ENCODE data around the gene THOC2. TPM values are rescaled to one million over a fixed set of nuclear protein-coding genes. Genes with fewer than 3 reads are reported as not detected.
"Not testable (repeated sequence)": the region's sequence is repeated elsewhere in the genome, so short reads cannot be mapped to it uniquely, and the experiment has no call there.

Gene THOC2
- total RNA-seq, 1 donor from 2014 or later = 87.6 TPM

DNA sequence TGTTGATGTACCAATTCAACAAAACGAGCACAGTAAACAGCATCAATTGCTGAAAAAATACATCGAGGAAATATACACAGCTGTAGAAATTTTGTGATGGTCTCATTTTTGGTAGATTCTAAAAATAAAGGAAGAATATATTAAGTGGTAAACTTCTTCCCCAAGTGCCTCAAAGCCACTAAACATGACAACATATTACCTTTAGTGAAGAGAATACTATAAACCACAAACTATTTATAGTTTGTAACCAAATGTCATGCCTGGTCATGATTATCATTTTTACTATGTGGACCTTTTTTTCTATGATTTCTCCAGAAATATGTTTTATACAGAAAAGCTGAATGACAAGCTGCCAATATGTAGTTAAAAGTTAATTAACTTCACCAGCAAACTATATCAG, 106.9 kb downstream of the THOC2 start:
- no peaks in the 10 kb centered on the region for H3K27me3 Mint-ChIP-seq (ENCODE audit: insufficient read depth)
- intact Hi-C loops (cut with micrococcal nuclease) = no loop called here
- no peak overlapping the region for H3K27ac Mint-ChIP-seq
- DNase-seq (ENCODE audit: low spot score) = no peak
- no peak overlapping the region for H3K4me3 Mint-ChIP-seq
- peaks cover 30% of the 10 kb centered on the region for H3K36me3 Mint-ChIP-seq (ENCODE audit: low read depth)
- no peaks in the 10 kb centered on the region for H3K9me3 Mint-ChIP-seq
- peaks cover 11% of the 10 kb centered on the region for H3K4me1 Mint-ChIP-seq (ENCODE audit: low read depth)

DNA sequence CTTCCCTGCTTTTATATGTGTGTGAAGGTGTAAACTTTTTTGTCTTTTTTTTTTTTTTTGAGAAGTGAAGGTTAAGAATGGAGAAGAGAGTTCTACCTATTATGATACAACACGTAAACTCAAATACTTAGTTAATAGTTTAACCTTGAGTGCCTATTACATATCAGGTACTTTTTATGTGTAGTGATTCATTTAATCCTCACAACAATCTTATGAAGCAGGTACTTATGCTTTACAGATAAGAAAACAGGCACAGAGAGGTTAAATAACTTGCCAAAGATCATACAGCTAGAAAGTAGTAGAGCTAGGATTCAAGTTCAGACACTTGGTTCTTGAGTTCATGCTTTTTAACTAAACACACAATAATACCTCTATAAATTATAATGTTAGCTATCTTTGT, 107.4 kb downstream of the THOC2 start:
- DNase-seq (ENCODE audit: low spot score) = no peak
- Mint-ChIP-seq H3K4me3 (no peak overlapping the region), H3K9me3 (no peaks in the 10 kb centered on the region), H3K4me1 (ENCODE audit: low read depth) (peaks cover 11% of the 10 kb centered on the region), H3K27me3 (ENCODE audit: insufficient read depth) (no peaks in the 10 kb centered on the region), H3K36me3 (ENCODE audit: low read depth) (peaks cover 28% of the 10 kb centered on the region), H3K27ac (no peak overlapping the region)
- intact Hi-C loops (cut with micrococcal nuclease) = no loop called here

DNA sequence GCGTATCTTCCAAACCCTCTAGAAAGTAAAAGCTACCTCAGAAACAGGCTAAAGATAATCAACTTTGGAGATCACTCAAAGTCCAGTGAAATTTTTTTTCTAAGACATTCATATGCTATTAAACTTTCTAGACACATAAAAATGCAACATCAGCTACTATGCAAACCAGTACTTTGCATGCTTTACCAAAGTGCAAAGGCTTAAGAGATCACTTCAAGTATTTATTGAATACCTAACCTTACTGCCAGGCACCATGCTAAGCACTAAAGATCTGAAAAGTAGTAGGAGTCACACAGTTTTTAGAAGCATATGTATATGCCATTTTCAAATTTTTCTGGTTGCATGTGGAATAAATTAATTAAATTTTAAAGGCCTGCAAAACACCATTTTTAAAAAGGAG, 115.8 kb downstream of the THOC2 start:
- no peak overlapping the region for H3K4me3 Mint-ChIP-seq
- no peak for DNase-seq (ENCODE audit: low spot score)
- H3K9me3 Mint-ChIP-seq = no peaks in the 10 kb centered on the region
- no peaks in the 10 kb centered on the region for H3K4me1 Mint-ChIP-seq (ENCODE audit: low read depth)
- no peaks in the 10 kb centered on the region for H3K27me3 Mint-ChIP-seq (ENCODE audit: insufficient read depth)
- intact Hi-C loops (cut with micrococcal nuclease) = no loop called here
- H3K36me3 Mint-ChIP-seq (ENCODE audit: low read depth) = peaks cover 23% of the 10 kb centered on the region
- H3K27ac Mint-ChIP-seq = no peak overlapping the region

DNA sequence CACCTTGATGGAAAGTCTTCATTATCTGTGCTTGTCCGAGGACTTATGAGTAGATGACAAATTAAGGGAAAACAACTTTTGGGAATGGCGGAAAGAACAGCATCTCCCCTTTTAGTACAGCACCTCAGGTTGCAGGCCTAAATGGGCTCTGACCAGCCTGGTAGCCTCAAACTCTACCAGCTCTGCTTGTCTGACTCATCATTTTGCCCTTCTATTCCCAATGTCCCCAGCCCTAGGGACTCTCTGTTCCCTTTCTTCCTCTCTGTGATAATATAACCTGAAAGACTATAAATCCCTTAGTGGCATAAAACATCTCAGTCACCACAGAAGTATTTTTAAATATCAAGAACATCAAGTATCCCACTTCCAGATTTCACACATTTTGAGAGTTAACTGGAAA, 121.9 kb downstream of the THOC2 start:
- Mint-ChIP-seq H3K4me1 (ENCODE audit: low read depth) (no peaks in the 10 kb centered on the region), H3K4me3 (no peak overlapping the region), H3K27me3 (ENCODE audit: insufficient read depth) (no peaks in the 10 kb centered on the region), H3K27ac (no peak overlapping the region), H3K9me3 (no peaks in the 10 kb centered on the region), H3K36me3 (ENCODE audit: low read depth) (peaks cover 25% of the 10 kb centered on the region)
- no peak for DNase-seq (ENCODE audit: low spot score)
- intact Hi-C loops (cut with micrococcal nuclease) = no loop called here

DNA sequence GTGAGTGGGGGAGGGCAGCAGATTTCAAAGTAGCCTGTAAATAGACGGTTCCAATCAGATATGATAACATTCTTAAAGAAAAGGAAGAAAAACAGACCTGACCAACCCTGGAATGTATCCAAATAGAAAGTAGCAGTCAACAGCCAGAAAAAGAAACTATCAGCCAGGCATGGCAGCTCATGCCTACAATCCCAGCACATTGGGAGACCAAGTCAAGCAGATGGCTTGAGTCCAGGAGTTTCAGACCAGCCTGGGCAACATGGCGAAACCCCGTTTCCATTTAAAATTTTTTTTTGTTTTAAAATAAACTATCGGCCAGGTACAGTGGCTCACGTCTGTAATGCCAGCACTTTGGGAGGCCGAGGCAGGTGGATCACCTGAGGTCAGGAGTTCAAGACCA, 125.0 kb downstream of the THOC2 start:
- H3K27me3 Mint-ChIP-seq (ENCODE audit: insufficient read depth) = no peaks in the 10 kb centered on the region
- no peaks in the 10 kb centered on the region for H3K9me3 Mint-ChIP-seq
- H3K4me3 Mint-ChIP-seq = no peak overlapping the region
- no peak overlapping the region for H3K27ac Mint-ChIP-seq
- intact Hi-C loops (cut with micrococcal nuclease) = no loop called here
- H3K4me1 Mint-ChIP-seq (ENCODE audit: low read depth) = no peaks in the 10 kb centered on the region
- peaks cover 27% of the 10 kb centered on the region for H3K36me3 Mint-ChIP-seq (ENCODE audit: low read depth)
- no peak for DNase-seq (ENCODE audit: low spot score)

DNA sequence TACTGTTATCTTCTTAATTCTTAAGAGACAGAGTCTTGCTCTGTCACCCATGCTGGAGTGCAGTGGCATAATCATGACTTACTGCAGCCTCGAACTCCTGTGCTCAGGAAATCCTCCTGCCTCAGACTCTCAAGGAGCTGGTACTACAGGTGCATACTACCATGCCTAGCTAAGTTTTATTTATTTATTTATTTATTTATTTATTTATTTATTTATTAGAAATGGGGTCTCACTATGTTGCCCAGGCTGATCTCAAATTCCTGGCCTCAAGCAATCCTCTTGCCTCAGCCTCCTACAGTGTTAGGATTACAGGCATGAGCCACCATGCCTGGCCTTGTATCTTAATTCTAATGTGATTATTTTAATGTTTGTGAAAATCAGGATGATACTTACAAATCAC, 125.6 kb downstream of the THOC2 start:
- H3K36me3 Mint-ChIP-seq (ENCODE audit: low read depth) = peaks cover 28% of the 10 kb centered on the region
- H3K9me3 Mint-ChIP-seq = no peaks in the 10 kb centered on the region
- H3K4me1 Mint-ChIP-seq (ENCODE audit: low read depth) = no peaks in the 10 kb centered on the region
- intact Hi-C loops (cut with micrococcal nuclease) = no loop called here
- H3K27ac Mint-ChIP-seq = no peak overlapping the region
- no peak for DNase-seq (ENCODE audit: low spot score)
- no peak overlapping the region for H3K4me3 Mint-ChIP-seq
- H3K27me3 Mint-ChIP-seq (ENCODE audit: insufficient read depth) = no peaks in the 10 kb centered on the region

DNA sequence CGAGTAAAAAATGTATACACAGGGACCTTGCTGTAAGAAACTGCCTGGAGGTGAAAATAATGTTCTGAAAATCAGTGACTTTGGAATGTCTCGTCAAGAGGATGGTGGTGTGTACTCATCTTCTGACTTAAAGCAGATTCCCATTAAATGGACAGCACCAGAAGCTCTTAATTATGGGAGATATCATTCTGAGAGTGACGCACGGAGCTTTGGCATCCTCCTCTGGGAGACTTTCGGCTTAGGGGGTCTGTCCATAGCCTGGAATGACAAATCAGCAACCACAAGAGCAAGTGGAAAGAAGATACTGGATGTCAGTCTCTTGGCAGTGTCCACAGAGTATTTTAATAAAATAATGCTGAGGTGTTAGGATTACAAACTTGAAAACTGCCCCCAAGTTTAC, 129.4 kb downstream of the THOC2 start:
- Mint-ChIP-seq H3K4me1 (ENCODE audit: low read depth) (no peaks in the 10 kb centered on the region), H3K9me3 (no peaks in the 10 kb centered on the region), H3K36me3 (ENCODE audit: low read depth) (peaks cover 26% of the 10 kb centered on the region), H3K4me3 (no peak overlapping the region), H3K27me3 (ENCODE audit: insufficient read depth) (no peaks in the 10 kb centered on the region), H3K27ac (no peak overlapping the region)
- no peak for DNase-seq (ENCODE audit: low spot score)
- intact Hi-C loops (cut with micrococcal nuclease) = no loop called here

DNA sequence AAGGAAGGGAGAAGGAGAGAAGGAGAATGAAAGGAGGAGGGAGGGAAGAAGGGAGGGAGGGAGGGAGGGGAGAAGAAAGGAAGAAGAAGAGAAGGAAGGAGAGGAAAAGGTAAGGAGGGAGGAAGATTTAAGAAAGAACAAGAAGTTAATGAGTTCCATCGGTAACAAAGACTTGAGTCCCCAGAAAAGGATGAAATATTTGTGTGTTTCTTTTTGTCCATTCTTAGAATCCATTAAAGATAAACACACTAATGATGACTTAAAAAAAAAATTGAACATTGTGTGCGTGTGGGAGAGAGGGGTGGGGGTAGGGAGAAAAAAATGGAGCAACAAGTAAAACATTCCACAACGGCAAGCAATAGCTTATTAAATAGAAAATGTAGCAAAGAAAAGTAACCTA, 131.4 kb downstream of the THOC2 start:
- peaks cover 19% of the 10 kb centered on the region for H3K36me3 Mint-ChIP-seq (ENCODE audit: low read depth)
- intact Hi-C loops (cut with micrococcal nuclease) = no loop called here

DNA sequence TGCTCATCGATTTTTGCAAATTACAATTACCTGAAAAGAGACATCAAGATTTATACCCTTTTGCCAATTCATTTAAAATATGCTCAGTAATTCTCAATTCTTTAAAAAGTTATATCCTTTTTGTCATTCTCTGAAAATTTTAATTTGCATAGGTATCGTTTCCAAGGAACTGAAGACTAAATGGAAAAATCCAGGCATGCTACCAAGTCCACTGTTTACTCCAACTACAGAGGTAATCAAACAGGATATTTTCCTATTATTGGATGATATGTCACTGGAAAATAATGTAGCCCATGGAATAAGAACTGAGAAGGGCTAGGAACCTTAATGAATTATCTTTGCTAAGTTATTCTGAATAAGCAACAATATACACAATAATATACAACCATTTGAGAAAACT, 132.7 kb downstream of the THOC2 start:
- intact Hi-C loops (cut with micrococcal nuclease) = no loop called here
- H3K4me1 Mint-ChIP-seq (ENCODE audit: low read depth) = no peaks in the 10 kb centered on the region
- no peaks in the 10 kb centered on the region for H3K9me3 Mint-ChIP-seq
- peaks cover 16% of the 10 kb centered on the region for H3K36me3 Mint-ChIP-seq (ENCODE audit: low read depth)
- no peak overlapping the region for H3K4me3 Mint-ChIP-seq
- H3K27me3 Mint-ChIP-seq (ENCODE audit: insufficient read depth) = no peaks in the 10 kb centered on the region
- H3K27ac Mint-ChIP-seq = no peak overlapping the region
- no peak for DNase-seq (ENCODE audit: low spot score)

More for the DNA sequence above, 131.4 kb downstream of the THOC2 start:
- Mint-ChIP-seq H3K27ac (no peak overlapping the region), H3K4me3 (no peak overlapping the region), H3K27me3 (ENCODE audit: insufficient read depth) (no peaks in the 10 kb centered on the region), H3K4me1 (ENCODE audit: low read depth) (no peaks in the 10 kb centered on the region), H3K9me3 (no peaks in the 10 kb centered on the region)
- no peak for DNase-seq (ENCODE audit: low spot score)

DNA sequence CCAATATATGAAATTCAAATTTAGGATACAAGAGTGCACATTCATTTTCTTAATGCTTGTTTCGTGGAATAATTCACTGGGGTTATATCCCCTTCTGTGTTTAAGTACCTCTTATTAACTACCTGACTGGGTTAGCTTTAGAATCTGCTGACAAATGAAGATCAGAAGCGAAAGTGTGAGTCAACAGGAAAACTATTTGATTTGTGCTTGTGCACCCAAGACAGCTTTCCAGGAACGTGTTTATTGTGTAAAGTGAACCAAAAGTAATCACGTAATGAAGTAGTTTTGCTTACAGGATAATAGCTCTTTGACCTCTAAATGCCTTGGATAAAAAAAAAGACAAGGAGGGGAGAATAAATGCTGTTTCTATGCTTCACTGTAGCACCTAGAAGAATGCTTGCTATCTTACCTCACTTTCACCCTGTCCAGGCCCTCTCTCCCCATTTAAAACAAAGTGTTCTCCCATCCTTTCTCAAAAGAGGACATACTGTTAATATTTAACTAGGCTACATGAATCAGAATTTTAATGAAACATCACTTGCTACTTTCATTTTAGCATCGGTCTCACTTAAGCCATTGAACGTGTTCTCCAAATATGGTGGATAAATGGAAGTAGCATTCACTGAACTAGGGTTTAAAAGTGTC, 141.9 kb downstream of the THOC2 start:
- Mint-ChIP-seq H3K27me3 (ENCODE audit: insufficient read depth) (no peaks in the 10 kb centered on the region), H3K36me3 (ENCODE audit: low read depth) (no peaks in the 10 kb centered on the region), H3K9me3 (no peaks in the 10 kb centered on the region), H3K27ac (no peak overlapping the region), H3K4me1 (ENCODE audit: low read depth) (peaks cover 10% of the 10 kb centered on the region), H3K4me3 (no peak overlapping the region)
- DNase-seq (ENCODE audit: low spot score) = no peak
- intact Hi-C loops (cut with micrococcal nuclease) = no loop called here

DNA sequence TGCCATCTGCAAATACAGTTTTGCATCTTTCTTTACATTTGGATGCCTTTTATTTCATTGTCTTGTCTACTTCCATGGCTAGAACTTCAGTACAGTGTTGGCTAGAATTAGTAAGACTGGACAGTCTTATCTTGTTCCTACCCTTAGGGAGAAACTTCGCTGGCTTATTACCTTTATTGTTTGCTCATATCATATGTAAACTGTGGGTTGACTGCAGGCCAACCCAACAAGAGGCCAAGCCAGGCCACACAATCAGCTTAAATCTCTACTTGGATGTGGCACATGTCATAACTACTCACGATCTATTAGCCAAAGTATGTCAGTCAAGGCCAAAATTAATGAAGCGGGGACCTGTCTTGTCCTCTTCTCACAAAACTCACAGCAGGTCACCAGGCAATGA, 144.1 kb downstream of the THOC2 start:
- H3K4me3 Mint-ChIP-seq = no peak overlapping the region
- H3K27ac Mint-ChIP-seq = no peak overlapping the region

DNA sequence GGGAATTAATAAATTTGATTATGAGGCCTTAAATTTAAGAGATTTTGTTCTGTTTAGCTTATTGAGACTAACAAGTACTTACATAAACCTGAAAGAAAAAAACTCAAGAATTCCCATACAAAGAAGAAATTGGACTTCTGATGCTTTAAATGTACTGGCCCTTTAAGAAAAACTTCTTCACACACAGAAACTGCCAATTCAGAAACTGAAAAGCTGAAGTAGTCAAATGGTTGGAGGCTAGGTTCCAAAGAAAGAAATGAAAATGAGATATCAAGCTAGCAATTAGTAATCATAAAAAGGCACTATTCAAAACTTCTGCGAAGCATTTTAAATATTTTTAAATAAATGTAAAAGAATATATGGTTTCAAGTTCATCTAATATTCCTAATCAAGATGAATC, 151.3 kb downstream of the THOC2 start:
- H3K9me3 Mint-ChIP-seq = no peaks in the 10 kb centered on the region
- H3K4me1 Mint-ChIP-seq (ENCODE audit: low read depth) = no peaks in the 10 kb centered on the region
- H3K27me3 Mint-ChIP-seq (ENCODE audit: insufficient read depth) = peaks cover 6% of the 10 kb centered on the region
- no peaks in the 10 kb centered on the region for H3K36me3 Mint-ChIP-seq (ENCODE audit: low read depth)
- intact Hi-C loops (cut with micrococcal nuclease) = no loop called here
- H3K4me3 Mint-ChIP-seq = no peak overlapping the region
- H3K27ac Mint-ChIP-seq = no peak overlapping the region
- DNase-seq (ENCODE audit: low spot score) = no peak

More for the DNA sequence above, 144.1 kb downstream of the THOC2 start:
- Mint-ChIP-seq H3K9me3 (no peaks in the 10 kb centered on the region), H3K36me3 (ENCODE audit: low read depth) (no peaks in the 10 kb centered on the region), H3K27me3 (ENCODE audit: insufficient read depth) (no peaks in the 10 kb centered on the region), H3K4me1 (ENCODE audit: low read depth) (peaks cover 10% of the 10 kb centered on the region)
- intact Hi-C loops (cut with micrococcal nuclease) = no loop called here
- no peak for DNase-seq (ENCODE audit: low spot score)

DNA sequence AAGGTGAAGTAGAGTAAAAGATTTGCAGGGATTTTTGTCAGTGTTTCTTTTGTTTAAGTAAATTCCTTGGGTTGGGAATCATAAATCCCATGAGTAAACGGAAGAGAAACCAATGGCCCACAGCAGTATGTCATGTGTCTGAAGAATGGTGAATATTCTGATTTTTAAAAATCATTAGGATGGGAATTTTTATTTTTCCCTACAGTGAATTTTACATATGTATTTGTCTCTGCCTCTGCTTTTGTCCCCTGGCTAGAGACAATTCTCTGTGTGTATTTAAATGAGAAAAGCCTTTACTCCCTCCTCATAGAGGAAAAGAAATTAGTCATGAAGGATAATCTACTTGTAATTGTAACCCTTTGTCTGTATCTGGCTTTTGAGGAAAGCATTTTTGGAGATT, 152.1 kb downstream of the THOC2 start:
- H3K9me3 Mint-ChIP-seq = no peaks in the 10 kb centered on the region
- DNase-seq (ENCODE audit: low spot score) = no peak
- H3K4me1 Mint-ChIP-seq (ENCODE audit: low read depth) = no peaks in the 10 kb centered on the region
- no peaks in the 10 kb centered on the region for H3K36me3 Mint-ChIP-seq (ENCODE audit: low read depth)
- intact Hi-C loops (cut with micrococcal nuclease) = no loop called here
- no peak overlapping the region for H3K27ac Mint-ChIP-seq
- H3K27me3 Mint-ChIP-seq (ENCODE audit: insufficient read depth) = peaks cover 6% of the 10 kb centered on the region
- H3K4me3 Mint-ChIP-seq = no peak overlapping the region

DNA sequence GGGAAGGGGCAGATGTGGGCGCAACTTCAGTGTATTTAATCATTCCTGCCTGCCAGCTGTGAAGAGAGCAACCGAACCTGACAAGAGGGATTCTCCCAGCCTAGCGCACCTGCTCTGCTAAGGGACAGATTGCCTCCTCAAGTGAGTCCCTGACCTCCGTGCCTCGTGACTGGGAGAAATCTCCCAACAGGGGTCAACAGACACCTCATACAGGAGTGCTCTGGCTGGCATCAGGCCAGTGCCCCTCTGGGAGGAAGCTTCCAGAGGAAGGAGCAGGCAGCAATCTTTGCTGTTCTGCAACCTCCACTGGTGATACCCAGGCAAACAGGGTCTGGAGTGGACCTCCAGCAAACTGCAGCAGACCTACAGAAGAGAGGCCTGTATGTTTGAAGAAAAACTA, 158.8 kb downstream of the THOC2 start:
- H3K36me3 Mint-ChIP-seq (ENCODE audit: low read depth); intact Hi-C loops (cut with micrococcal nuclease); H3K4me3 Mint-ChIP-seq: not testable (repeated sequence)

More for the DNA sequence above, 158.8 kb downstream of the THOC2 start:
- H3K9me3 Mint-ChIP-seq; DNase-seq (ENCODE audit: low spot score); H3K4me1 Mint-ChIP-seq (ENCODE audit: low read depth); H3K27me3 Mint-ChIP-seq (ENCODE audit: insufficient read depth); H3K27ac Mint-ChIP-seq: not testable (repeated sequence)

Data from activated T-helper 1 cell treated with anti-CD3 and anti-CD28 coated beads, Interleukin-12 subunit alpha, Interleukin-12 subunit beta, Interleukin-2, Interleukin-4 antibody, amounts not matched to agents 30 ng/mL and 10 ng/mL and 1 ng/mL, durations not matched to agents 14 hours and 24 hours and 36 hours (primary cell).